H1 (cell line): ENCODE results near the gene TWF2. TPM values are rescaled to one million over a fixed set of nuclear protein-coding genes. Genes with fewer than 3 reads are reported as not detected.

Experiments
- CTCF ChIA-PET: fragments of 300-600 bp; sonication (Branson Sonifier 250); formaldehyde crosslinking; loops from one replicate; lab custom pipeline; 2021; ENCODE audit not compliant: partially characterized antibody; lab: Charles Lee
- POLR2A ChIA-PET: fragments of 300-600 bp; sonication (Branson Sonifier 250); formaldehyde crosslinking; loops from one replicate; lab custom pipeline; 2021; ENCODE audit warnings: inconsistent platforms; ENCODE audit not compliant: partially characterized antibody; lab: Charles Lee
- DNase-seq, 2 experiments: peaks; one replicate each; pipeline versions ENCODE4 v3.0.0 to v3.0.0-alpha.2; 2010 to 2022; ENCODE audit warnings: low spot score in 2 of 2, low read depth in 1 of 2, mixed read lengths in 1 of 2
- FAIRE-seq: peaks from 2 replicates; lab custom pipeline; 2011; peaks lifted over from hg19 to GRCh38; lab: Jason Lieb, UNC
- H2AFZ ChIP-seq: 2 replicates; pipeline ENCODE4 v1.8.1; 2012; ENCODE audit warnings: low read length, inconsistent platforms
- H2AK5ac ChIP-seq: 2 replicates; pipeline ENCODE4 v1.6.1; 2013; ENCODE audit warnings: low read depth, low read length
- H2BK120ac ChIP-seq: replicated peaks from 2 replicates; pipeline ENCODE3; 2013; ENCODE audit warnings: low read depth, low read length, inconsistent platforms
- H2BK12ac ChIP-seq: 2 replicates; pipeline ENCODE4 v1.6.1; 2013; ENCODE audit warnings: low read depth, low read length
- H2BK15ac ChIP-seq: 2 replicates; pipeline ENCODE4 v1.6.1; 2013; ENCODE audit warnings: low read length
- H2BK20ac ChIP-seq: 2 replicates; pipeline ENCODE4 v1.6.1; 2013; ENCODE audit warnings: low read length
- H2BK5ac ChIP-seq: 2 replicates; pipeline ENCODE4 v1.6.1; 2013; ENCODE audit warnings: low read depth, low read length
- H3K14ac ChIP-seq: 2 replicates; pipeline ENCODE4 v1.6.1; 2013; ENCODE audit warnings: inconsistent platforms; ENCODE audit not compliant: insufficient read length
- H3K18ac ChIP-seq: 2 replicates; pipeline ENCODE4 v1.6.1; 2013; ENCODE audit warnings: low read length; ENCODE audit errors: extremely low read depth
- H3K23ac ChIP-seq: 2 replicates; pipeline ENCODE4 v1.6.1; 2013; ENCODE audit warnings: inconsistent platforms; ENCODE audit not compliant: insufficient read length
- H3K23me2 ChIP-seq: 2 replicates; pipeline ENCODE4 v1.6.1; 2013; ENCODE audit warnings: low read depth, low read length
- H3K27ac ChIP-seq: 2 replicates; pipeline ENCODE4 v1.6.1; 2011; ENCODE audit warnings: low read depth, low read length, inconsistent platforms
- H3K27me3 ChIP-seq, 4 experiments: replicated peaks in 1 of 4; 1 replicate in 1 of 4; 2 replicates in 3 of 4; pipeline versions ENCODE4 v1.6.1 to v1.8.1; 2011 to 2013; ENCODE audit warnings: low read length in 3 of 4, mild to moderate bottlenecking in 3 of 4, inconsistent platforms in 2 of 4, mixed read lengths in 2 of 4, moderate library complexity in 1 of 4; ENCODE audit not compliant: control insufficient read depth in 3 of 4, insufficient read depth in 3 of 4; ENCODE audit errors: extremely low read depth in 1 of 4
- H3K36me3 ChIP-seq, 4 experiments: 2 replicates each; pipeline versions ENCODE4 v1.6.1 to v1.8.1; 2011 to 2013; ENCODE audit warnings: mild to moderate bottlenecking in 4 of 4, low read length in 3 of 4, moderate library complexity in 2 of 4, control low read depth in 1 of 4, inconsistent platforms in 1 of 4; ENCODE audit not compliant: insufficient read depth in 4 of 4, control insufficient read depth in 2 of 4
- H3K4ac ChIP-seq: replicated peaks from 2 replicates; pipeline ENCODE3; 2013; ENCODE audit warnings: low read length, low read depth, mixed read lengths, inconsistent platforms; ENCODE audit not compliant: insufficient read length
- H3K4me1 ChIP-seq, 4 experiments: replicated peaks in 1 of 4; 1 replicate in 1 of 4; 2 replicates in 3 of 4; pipeline versions ENCODE4 v1.6.1 to v1.8.1; 2011 to 2013; ENCODE audit warnings: low read length in 3 of 4, inconsistent platforms in 2 of 4, mixed read lengths in 1 of 4; ENCODE audit not compliant: insufficient read depth in 4 of 4, control insufficient read depth in 3 of 4
- H3K4me2 ChIP-seq, 2 experiments: 2 replicates each; pipeline versions ENCODE4 v1.6.1 to v1.8.1; 2011 to 2013; ENCODE audit warnings: low read depth in 2 of 2, low read length in 2 of 2, control low read depth in 1 of 2, inconsistent platforms in 1 of 2, mild to moderate bottlenecking in 1 of 2; ENCODE audit not compliant: insufficient read depth in 1 of 2
- H3K4me3 ChIP-seq, 4 experiments: fragments of 200-600, 300-600 bp in 1 of 4; sonication (generic), shearing (Covaris generic), sonication (Bioruptor Twin) in 1 of 4; 2 replicates each; pipeline versions ENCODE4 v1.5.1 to v1.8.1; 2011 to 2016; ENCODE audit warnings: low read length in 4 of 4, low read depth in 3 of 4, control low read depth in 2 of 4, inconsistent platforms in 2 of 4, mild to moderate bottlenecking in 2 of 4, mixed read lengths in 1 of 4, moderate library complexity in 1 of 4; ENCODE audit not compliant: insufficient read depth in 2 of 4; ENCODE audit errors: extremely low read depth in 1 of 4
- H3K56ac ChIP-seq: replicated peaks from 2 replicates; pipeline ENCODE3; 2013; ENCODE audit warnings: low read depth, mild to moderate bottlenecking, mixed read lengths, low read length, inconsistent platforms; ENCODE audit not compliant: insufficient read length
- H3K79me1 ChIP-seq: 2 replicates; pipeline ENCODE4 v1.6.1; 2013; ENCODE audit warnings: low read depth, low read length, control low read depth
- H3K79me2 ChIP-seq, 2 experiments: 2 replicates each; pipeline versions ENCODE4 v1.6.1 to v1.8.1; 2012 to 2013; ENCODE audit warnings: low read length in 2 of 2, mild to moderate bottlenecking in 2 of 2, inconsistent platforms in 1 of 2; ENCODE audit not compliant: insufficient read depth in 2 of 2, control insufficient read depth in 1 of 2
- H3K9ac ChIP-seq, 4 experiments: replicated peaks in 1 of 4; 1 replicate in 1 of 4; 2 replicates in 3 of 4; pipeline versions ENCODE4 v1.6.1 to v1.8.1; 2011 to 2013; ENCODE audit warnings: low read depth in 3 of 4, low read length in 3 of 4, control low read depth in 2 of 4, mild to moderate bottlenecking in 2 of 4, moderate library complexity in 2 of 4, inconsistent platforms in 1 of 4; ENCODE audit errors: extremely low read depth in 1 of 4
- H3K9me3 ChIP-seq, 2 experiments: 2 replicates each; pipeline versions ENCODE4 v1.6.1 to v1.8.1; 2012 to 2013; ENCODE audit warnings: mild to moderate bottlenecking in 2 of 2, moderate library complexity in 2 of 2, control low read depth in 1 of 2, inconsistent platforms in 1 of 2, low read depth in 1 of 2, low read length in 1 of 2, mixed read lengths in 1 of 2; ENCODE audit not compliant: insufficient read depth in 2 of 2
- H4K20me1 ChIP-seq, 2 experiments: replicated peaks in 1 of 2; 2 replicates each; pipeline versions ENCODE3 to v1.8.1; 2011 to 2013; ENCODE audit warnings: inconsistent platforms in 2 of 2, low read length in 2 of 2, mild to moderate bottlenecking in 1 of 2; ENCODE audit not compliant: insufficient read depth in 2 of 2, control insufficient read depth in 1 of 2
- H4K5ac ChIP-seq: 2 replicates; pipeline ENCODE4 v1.6.1; 2013; ENCODE audit warnings: low read length, low read depth, mixed read lengths, inconsistent platforms; ENCODE audit not compliant: insufficient read length
- H4K8ac ChIP-seq: 2 replicates; pipeline ENCODE4 v1.8.0; 2013; ENCODE audit warnings: mild to moderate bottlenecking, moderate library complexity, low read length, inconsistent platforms; ENCODE audit not compliant: insufficient read depth; ENCODE audit errors: extremely low read depth
- H4K91ac ChIP-seq: replicated peaks from 2 replicates; pipeline ENCODE3; 2013; ENCODE audit warnings: low read length, mixed read lengths, inconsistent platforms; ENCODE audit not compliant: insufficient read length
- BCL11A ChIP-seq, 2 experiments: IDR thresholded peaks; one replicate each; pipeline ENCODE4 v1.6.1; 2011; ENCODE audit warnings: low read depth in 2 of 2, low read length in 2 of 2, mild to moderate bottlenecking in 2 of 2
- NRF1 ChIP-seq: IDR thresholded peaks from 2 replicates; pipeline ENCODE4 v1.6.1; 2011; ENCODE audit warnings: mild to moderate bottlenecking, low read depth, low read length, improper control_type of control experiment
- RNF2 ChIP-seq: fragments of 200-900, 300-1000 bp; sonication (generic); IDR thresholded peaks from 2 replicates; pipeline ENCODE4 v1.7.1; 2016; ENCODE audit warnings: borderline replicate concordance, low read depth, mild to moderate bottlenecking, antibody characterized with exemption, low read length; ENCODE audit not compliant: poor library complexity, severe bottlenecking; ENCODE audit errors: missing control alignments
- SP2 ChIP-seq: IDR thresholded peaks from 2 replicates; pipeline ENCODE4 v1.6.1; 2012; ENCODE audit warnings: mild to moderate bottlenecking, low read length, inconsistent platforms
- SP4 ChIP-seq: IDR thresholded peaks from 2 replicates; pipeline ENCODE4 v1.6.1; 2012; ENCODE audit warnings: low read length, inconsistent platforms
- SRF ChIP-seq: IDR thresholded peaks from 2 replicates; pipeline ENCODE4 v1.6.1; 2011; ENCODE audit warnings: mild to moderate bottlenecking, low read depth, low read length, moderate library complexity
- WGBS, 2 experiments: shearing (Covaris generic) in 1 of 2; methylation state at CpG; one replicate each; pipeline versions ENCODE4 v1.1.6 to v1.1.7; 2013 to 2015; ENCODE audit warnings: low lambda C conversion rate in 2 of 2, mixed read lengths in 2 of 2, inconsistent platforms in 1 of 2, low coverage in 1 of 2, missing lambda C conversion rate in 1 of 2; ENCODE audit not compliant: insufficient replicate concordance in 2 of 2, insufficient coverage in 1 of 2, insufficient read length in 1 of 2; ENCODE audit errors: extremely low coverage in 1 of 2, missing lambda C conversion rate in 1 of 2; 5-methylcytosine and 5-hydroxymethylcytosine counted together
- polyA plus RNA-seq, 7 experiments: library from polyadenylated mRNA; depleted of rRNA in 3 of 7; stranded (reverse) in 5 of 7; unstranded in 2 of 7; fragments of >200 nt in 5 of 7; fragments of 200-250 nt in 2 of 7; gene quantifications; 1 replicate in 5 of 7; 2 replicates in 1 of 7; 4 replicates in 1 of 7; pipeline versions ENCODE4 v1.2.1 to v1.2.3, GENCODE V29; 2011 to 2013; ENCODE audit warnings: missing spikeins in 2 of 7, mixed read lengths in 2 of 7
- total RNA-seq: library from RNA; stranded (reverse); fragmentation: NEBNext Ultra II Directional; extraction: Animal tissue kit (Norgen Biotek cat#: 25700); gene quantifications from 2 replicates; pipeline ENCODE4 v1.2.1, GENCODE V29; 2021
- TF ChIP-seq, protein P1 (sequence below), 3 experiments: IDR thresholded peaks; 1 replicate in 2 of 3; 2 replicates in 1 of 3; pipeline versions ENCODE4 v1.5.1 to v1.6.1; 2011; ENCODE audit warnings: low read length in 3 of 3, mild to moderate bottlenecking in 3 of 3, inconsistent platforms in 2 of 3, low read depth in 1 of 3, moderate library complexity in 1 of 3; ENCODE audit not compliant: insufficient read depth in 1 of 3; ENCODE audit errors: control extremely low read depth in 1 of 3

Gene TWF2
- total and polyA plus RNA-seq, 2 of the 8 experiments (the other 6 are each of a cell fraction or from before 2014, with no cell fraction given) = 65.2 to 90.4 TPM

DNA sequence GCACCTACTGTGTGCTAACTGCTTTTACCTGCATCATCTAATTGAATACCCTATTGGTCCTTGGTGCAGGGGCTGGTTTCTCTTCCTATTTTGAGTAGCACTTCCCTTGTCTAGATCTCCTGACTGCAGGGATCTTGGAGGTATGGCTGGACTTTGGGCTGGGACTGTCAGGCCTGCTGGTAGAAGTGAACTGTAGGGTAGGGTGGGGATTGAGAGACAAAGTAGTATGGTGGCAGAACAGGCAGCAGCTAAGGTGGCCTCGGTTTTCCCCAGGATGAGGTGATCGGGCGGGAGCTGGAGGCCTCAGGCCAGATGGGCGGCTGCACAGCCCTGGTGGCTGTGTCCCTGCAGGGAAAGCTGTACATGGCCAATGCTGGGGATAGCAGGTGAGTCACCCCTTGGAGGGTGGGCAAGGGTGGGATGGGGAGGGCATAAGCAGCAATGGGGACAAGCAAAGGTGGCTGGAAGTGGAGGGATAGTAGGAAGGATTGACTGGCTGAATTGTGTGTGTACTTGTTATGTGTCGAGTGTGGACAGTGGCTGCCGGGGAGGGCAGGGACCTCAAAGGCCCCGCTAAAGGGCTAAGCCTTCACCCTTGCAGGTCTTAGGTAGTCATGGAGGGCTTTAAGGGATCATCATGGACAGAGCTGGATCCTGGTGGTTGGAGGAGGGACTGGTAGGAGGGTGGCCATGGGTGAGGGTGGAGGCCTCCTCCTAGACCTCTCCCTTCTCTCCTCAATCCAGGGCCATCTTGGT lies 8.6 kb upstream of the TWF2 start:
- Histone ChIP-seq H2AK5ac (no peak overlapping the region), H3K18ac (no peak overlapping the region), H3K79me2 (no peaks in the 10 kb centered on the region), H2BK15ac (no peak overlapping the region), H3K27me3 (peaks cover 6 to 37% (median 23%) of the 10 kb centered on the region in 4 experiments; a peak in 6 of 7 replicates), H3K36me3 (peaks cover 0 to 18% (median 0%) of the 10 kb centered on the region in 4 experiments; a peak in 4 of 8 replicates), H4K8ac (no peak overlapping the region), H3K23ac (no peak overlapping the region), H2BK120ac (no peak overlapping the region), H3K4me1 (peaks cover 0 to 13% (median 10%) of the 10 kb centered on the region in 4 experiments; a peak in 6 of 7 replicates), H3K23me2 (peaks cover 10% of the 10 kb centered on the region), H3K4me3 (no peak overlapping the region), H2BK12ac (no peak overlapping the region), H2BK20ac (no peak overlapping the region), H3K14ac (no peak overlapping the region), H2AFZ (no peak overlapping the region), H3K9ac (no peak overlapping the region), H3K56ac (no peak overlapping the region), H3K79me1 (no peaks in the 10 kb centered on the region), H3K9me3 (no peaks in the 10 kb centered on the region), H2BK5ac (no peak overlapping the region), H3K4me2 (no peak overlapping the region), H4K91ac (no peak overlapping the region), H4K20me1 (peaks cover 5 to 14% of the 10 kb centered on the region in 2 experiments), H3K4ac (no peak overlapping the region), H4K5ac (no peak overlapping the region), H3K27ac (no peak overlapping the region)
- WGBS, 2 experiments = 94% methylated on average over 7 of the region's 7 CpGs; no CpG with 5 or more reads in 1 of the 2 experiments
- ChIA-PET POLR2A (interaction anchor here (0.7 to 3.8 kb wide), 9 partner anchors 7 to 109 kb away, joined by 3 to 25 read pairs (median 6); partner anchors contain the start of genes TWF2 and WDR82), CTCF (interaction anchor here (0.8 to 17.7 kb wide), 12 partner anchors 10 to 144 kb away, joined by 3 to 126 read pairs (median 4); no protein-coding TSS in a partner anchor)
- FAIRE-seq (no peak), DNase-seq (no peak)
- no peak for TF ChIP-seq NRF1
- no peak for TF ChIP-seq SRF
- TF ChIP-seq RNF2 = no peak
- no peak for TF ChIP-seq BCL11A (IDR thresholded peaks at IDR 0.05; ENCODE audit: low read depth in 2 of 2, low read length in 2 of 2)
- TF ChIP-seq, protein P1, sequence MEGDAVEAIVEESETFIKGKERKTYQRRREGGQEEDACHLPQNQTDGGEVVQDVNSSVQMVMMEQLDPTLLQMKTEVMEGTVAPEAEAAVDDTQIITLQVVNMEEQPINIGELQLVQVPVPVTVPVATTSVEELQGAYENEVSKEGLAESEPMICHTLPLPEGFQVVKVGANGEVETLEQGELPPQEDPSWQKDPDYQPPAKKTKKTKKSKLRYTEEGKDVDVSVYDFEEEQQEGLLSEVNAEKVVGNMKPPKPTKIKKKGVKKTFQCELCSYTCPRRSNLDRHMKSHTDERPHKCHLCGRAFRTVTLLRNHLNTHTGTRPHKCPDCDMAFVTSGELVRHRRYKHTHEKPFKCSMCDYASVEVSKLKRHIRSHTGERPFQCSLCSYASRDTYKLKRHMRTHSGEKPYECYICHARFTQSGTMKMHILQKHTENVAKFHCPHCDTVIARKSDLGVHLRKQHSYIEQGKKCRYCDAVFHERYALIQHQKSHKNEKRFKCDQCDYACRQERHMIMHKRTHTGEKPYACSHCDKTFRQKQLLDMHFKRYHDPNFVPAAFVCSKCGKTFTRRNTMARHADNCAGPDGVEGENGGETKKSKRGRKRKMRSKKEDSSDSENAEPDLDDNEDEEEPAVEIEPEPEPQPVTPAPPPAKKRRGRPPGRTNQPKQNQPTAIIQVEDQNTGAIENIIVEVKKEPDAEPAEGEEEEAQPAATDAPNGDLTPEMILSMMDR (IDR thresholded peaks at IDR 0.05; ENCODE audit: control extremely low read depth in 1 of 3, insufficient read depth in 1 of 3, low read depth in 1 of 3, low read length in 3 of 3) = no peak
- no peak for TF ChIP-seq SP4
- no peak for TF ChIP-seq SP2
